ENCODE measurements around the gene C1R.

The C1R gene

GRCh38 chr12:7101047-7101693 lies 8.9 kb upstream of the C1R start:
- Histone ChIP-seq H3K36me3 (ENCODE audit: control insufficient read depth in 4 of 4, insufficient read depth in 4 of 4, low read length in 3 of 4) (peaks cover 6 to 52% (median 35%) of the 10 kb centered on the region in 4 experiments), H3K27ac (ENCODE audit: insufficient read depth in 1 of 2, low read depth in 1 of 2, low read length in 2 of 2, poor library complexity in 1 of 2, severe bottlenecking in 2 of 2) (no peak overlapping the region), H3K9me3 (ENCODE audit: control extremely low read depth in 1 of 5, control insufficient read depth in 4 of 5, insufficient read depth in 2 of 5, low read depth in 1 of 5, low read length in 4 of 5) (peaks cover 0 to 2% (median 0%) of the 10 kb centered on the region in 5 experiments), H3K4me1 (ENCODE audit: control extremely low read depth in 1 of 4, control insufficient read depth in 4 of 4, insufficient read depth in 4 of 4, low read length in 3 of 4) (peaks cover 3 to 22% (median 8%) of the 10 kb centered on the region in 4 experiments), H3K27me3 (replicated peaks in 2 of 5; ENCODE audit: control insufficient read depth in 4 of 5, insufficient read depth in 5 of 5, low read length in 4 of 5) (no peaks in the 10 kb centered on the region), H3K4me3 (ENCODE audit: control insufficient read depth in 1 of 7, extremely low read depth in 1 of 7, insufficient read depth in 4 of 7, low read depth in 2 of 7, low read length in 6 of 7) (no peak overlapping the region)
- POLR2A ChIA-PET, result no interaction called here
- CTCF ChIA-PET, result interaction anchor here (2.1 to 2.9 kb wide), 2 partner anchors 8 to 11 kb away, joined by 11 to 15 read pairs; partner anchors contain the start of gene C1R
- WGBS (ENCODE audit: insufficient coverage), result 100% methylated on average over 3 of the region's 4 CpGs
- DNase-seq, result no peak

- no peak overlapping the region for H3K4me3 ChIP-seq (ENCODE audit: control insufficient read depth in 1 of 7, extremely low read depth in 1 of 7, insufficient read depth in 4 of 7, low read depth in 2 of 7, low read length in 6 of 7)
- no peaks in the 10 kb centered on the region for H3K27me3 ChIP-seq (replicated peaks in 2 of 5; ENCODE audit: control insufficient read depth in 4 of 5, insufficient read depth in 5 of 5, low read length in 4 of 5)
- H3K4me1 ChIP-seq (ENCODE audit: control extremely low read depth in 1 of 4, control insufficient read depth in 4 of 4, insufficient read depth in 4 of 4, low read length in 3 of 4), result peaks cover 3 to 22% (median 8%) of the 10 kb centered on the region in 4 experiments
- CTCF ChIA-PET, result interaction anchor here (1.5 to 2.9 kb wide), 2 partner anchors 10 to 12 kb away, joined by 4 to 11 read pairs; no protein-coding TSS in a partner anchor
- peaks cover 6 to 49% (median 34%) of the 10 kb centered on the region in 4 experiments for H3K36me3 ChIP-seq (ENCODE audit: control insufficient read depth in 4 of 4, insufficient read depth in 4 of 4, low read length in 3 of 4)
- POLR2A ChIA-PET, result no interaction called here
- H3K9me3 ChIP-seq (ENCODE audit: control extremely low read depth in 1 of 5, control insufficient read depth in 4 of 5, insufficient read depth in 2 of 5, low read depth in 1 of 5, low read length in 4 of 5), result no peaks in the 10 kb centered on the region
- DNase-seq, result no peak
- WGBS (ENCODE audit: insufficient coverage), result no CpG with 5 or more reads among the region's 4 CpGs
- no peak overlapping the region for H3K27ac ChIP-seq (ENCODE audit: insufficient read depth in 1 of 2, low read depth in 1 of 2, low read length in 2 of 2, poor library complexity in 1 of 2, severe bottlenecking in 2 of 2)
These were observed 8.0 kb upstream of the C1R start for GRCh38 chr12:7100239-7100638.

GRCh38 chr12:7099290-7099996 lies 7.2 kb upstream of the C1R start:
- Histone ChIP-seq H3K27me3 (replicated peaks in 2 of 5; ENCODE audit: control insufficient read depth in 4 of 5, insufficient read depth in 5 of 5, low read length in 4 of 5) (no peaks in the 10 kb centered on the region), H3K27ac (ENCODE audit: insufficient read depth in 1 of 2, low read depth in 1 of 2, low read length in 2 of 2, poor library complexity in 1 of 2, severe bottlenecking in 2 of 2) (no peak overlapping the region), H3K36me3 (ENCODE audit: control insufficient read depth in 4 of 4, insufficient read depth in 4 of 4, low read length in 3 of 4) (peaks cover 3 to 47% (median 31%) of the 10 kb centered on the region in 4 experiments), H3K4me3 (ENCODE audit: control insufficient read depth in 1 of 7, extremely low read depth in 1 of 7, insufficient read depth in 4 of 7, low read depth in 2 of 7, low read length in 6 of 7) (no peak overlapping the region), H3K4me1 (ENCODE audit: control extremely low read depth in 1 of 4, control insufficient read depth in 4 of 4, insufficient read depth in 4 of 4, low read length in 3 of 4) (peaks cover 3 to 22% (median 8%) of the 10 kb centered on the region in 4 experiments), H3K9me3 (ENCODE audit: control extremely low read depth in 1 of 5, control insufficient read depth in 4 of 5, insufficient read depth in 2 of 5, low read depth in 1 of 5, low read length in 4 of 5) (no peaks in the 10 kb centered on the region)
- ChIA-PET POLR2A (no interaction called here), CTCF (interaction anchor here (0.9 to 1.5 kb wide), 2 partner anchors 13 to 230 kb away, joined by 3 to 4 read pairs; no protein-coding TSS in a partner anchor)
- DNase-seq, result no peak
- 90% methylated on average over 8 of the region's 9 CpGs for WGBS (ENCODE audit: insufficient coverage)

- peaks cover 0 to 12% (median 5%) of the 10 kb centered on the region in 4 experiments for H3K4me1 ChIP-seq (ENCODE audit: control extremely low read depth in 1 of 4, control insufficient read depth in 4 of 4, insufficient read depth in 4 of 4, low read length in 3 of 4)
- no peak overlapping the region for H3K4me3 ChIP-seq (ENCODE audit: control insufficient read depth in 1 of 7, extremely low read depth in 1 of 7, insufficient read depth in 4 of 7, low read depth in 2 of 7, low read length in 6 of 7)
- peaks cover 0 to 30% (median 19%) of the 10 kb centered on the region in 4 experiments for H3K36me3 ChIP-seq (ENCODE audit: control insufficient read depth in 4 of 4, insufficient read depth in 4 of 4, low read length in 3 of 4)
- POLR2A ChIA-PET, result no interaction called here
- WGBS (ENCODE audit: insufficient coverage), result 99% methylated on average over 15 of the region's 19 CpGs
- H3K27ac ChIP-seq (ENCODE audit: insufficient read depth in 1 of 2, low read depth in 1 of 2, low read length in 2 of 2, poor library complexity in 1 of 2, severe bottlenecking in 2 of 2), result no peak overlapping the region
- CTCF ChIA-PET, result interaction anchor here (0.9 to 1.2 kb wide), 2 partner anchors 12 to 14 kb away, joined by 3 read pairs; partner anchors contain the start of gene C1RL
- no peak for DNase-seq
- H3K27me3 ChIP-seq (replicated peaks in 2 of 5; ENCODE audit: control insufficient read depth in 4 of 5, insufficient read depth in 5 of 5, low read length in 4 of 5), result no peaks in the 10 kb centered on the region
- no peaks in the 10 kb centered on the region for H3K9me3 ChIP-seq (ENCODE audit: control extremely low read depth in 1 of 5, control insufficient read depth in 4 of 5, insufficient read depth in 2 of 5, low read depth in 1 of 5, low read length in 4 of 5)
These were observed 4.7 kb upstream of the C1R start for GRCh38 chr12:7096979-7097378.

- DNase-seq, result no peak
- WGBS (ENCODE audit: insufficient coverage), result 97% methylated on average over 19 of the region's 26 CpGs
- CTCF ChIA-PET, result interaction anchor here (0.8 to 1.5 kb wide), 8 partner anchors 8 to 147 kb away, joined by 3 to 7 read pairs (median 3); partner anchors contain the start of gene C1RL
- no peaks in the 10 kb centered on the region for H3K9me3 ChIP-seq (ENCODE audit: control extremely low read depth in 1 of 5, control insufficient read depth in 4 of 5, insufficient read depth in 2 of 5, low read depth in 1 of 5, low read length in 4 of 5)
- H3K27me3 ChIP-seq (replicated peaks in 2 of 5; ENCODE audit: control insufficient read depth in 4 of 5, insufficient read depth in 5 of 5, low read length in 4 of 5), result no peaks in the 10 kb centered on the region
- peaks cover 0 to 13% (median 8%) of the 10 kb centered on the region in 4 experiments for H3K4me1 ChIP-seq (ENCODE audit: control extremely low read depth in 1 of 4, control insufficient read depth in 4 of 4, insufficient read depth in 4 of 4, low read length in 3 of 4)
- H3K36me3 ChIP-seq (ENCODE audit: control insufficient read depth in 4 of 4, insufficient read depth in 4 of 4, low read length in 3 of 4), result peaks cover 0 to 25% (median 13%) of the 10 kb centered on the region in 4 experiments
- POLR2A ChIA-PET, result no interaction called here
- H3K27ac ChIP-seq (ENCODE audit: insufficient read depth in 1 of 2, low read depth in 1 of 2, low read length in 2 of 2, poor library complexity in 1 of 2, severe bottlenecking in 2 of 2), result no peak overlapping the region
- H3K4me3 ChIP-seq (ENCODE audit: control insufficient read depth in 1 of 7, extremely low read depth in 1 of 7, insufficient read depth in 4 of 7, low read depth in 2 of 7, low read length in 6 of 7), result no peak overlapping the region
These were observed 4.0 kb upstream of the C1R start for GRCh38 chr12:7096006-7096932.

GRCh38 chr12:7093892-7094291 lies 1.6 kb upstream of the C1R start:
- CTCF ChIA-PET, result interaction anchor here (0.9 to 8.1 kb wide), 13 partner anchors 8 to 169 kb away, joined by 3 to 55 read pairs (median 5); partner anchors contain the start of genes C1RL and C1S
- POLR2A ChIA-PET, result no interaction called here
- Histone ChIP-seq H3K4me3 (ENCODE audit: control insufficient read depth in 1 of 7, extremely low read depth in 1 of 7, insufficient read depth in 4 of 7, low read depth in 2 of 7, low read length in 6 of 7) (no peak overlapping the region), H3K27ac (ENCODE audit: insufficient read depth in 1 of 2, low read depth in 1 of 2, low read length in 2 of 2, poor library complexity in 1 of 2, severe bottlenecking in 2 of 2) (no peak overlapping the region), H3K36me3 (ENCODE audit: control insufficient read depth in 4 of 4, insufficient read depth in 4 of 4, low read length in 3 of 4) (peaks cover 0 to 20% (median 6%) of the 10 kb centered on the region in 4 experiments), H3K4me1 (ENCODE audit: control extremely low read depth in 1 of 4, control insufficient read depth in 4 of 4, insufficient read depth in 4 of 4, low read length in 3 of 4) (peaks cover 0 to 12% (median 5%) of the 10 kb centered on the region in 4 experiments), H3K9me3 (ENCODE audit: control extremely low read depth in 1 of 5, control insufficient read depth in 4 of 5, insufficient read depth in 2 of 5, low read depth in 1 of 5, low read length in 4 of 5) (no peaks in the 10 kb centered on the region), H3K27me3 (replicated peaks in 2 of 5; ENCODE audit: control insufficient read depth in 4 of 5, insufficient read depth in 5 of 5, low read length in 4 of 5) (no peaks in the 10 kb centered on the region)
- DNase-seq, result no peak
- WGBS (ENCODE audit: insufficient coverage), result 70% methylated on average over 7 of the region's 10 CpGs
